HUES6 (cell line): ENCODE data around the gene NCS1.

Experiments
- H3K27ac ChIP-seq: 2 replicates; pipeline ENCODE4 v1.7.0; 2013; ENCODE audit warnings: low read depth, mild to moderate bottlenecking, low read length, inconsistent platforms
- H3K27me3 ChIP-seq: 2 replicates; pipeline ENCODE4 v1.6.1; 2013; ENCODE audit warnings: low read length; ENCODE audit not compliant: control insufficient read depth, insufficient read depth
- H3K36me3 ChIP-seq: 2 replicates; pipeline ENCODE4 v1.6.1; 2013; ENCODE audit warnings: low read length; ENCODE audit not compliant: control insufficient read depth, insufficient read depth
- H3K4me1 ChIP-seq: 2 replicates; pipeline ENCODE4 v1.6.1; 2013; ENCODE audit warnings: low read length; ENCODE audit not compliant: control insufficient read depth, insufficient read depth
- H3K4me3 ChIP-seq: 2 replicates; pipeline ENCODE4 v1.5.1; 2013; ENCODE audit warnings: low read depth, low read length
- H3K9ac ChIP-seq: one replicate; pipeline ENCODE4 v1.6.1; 2013; ENCODE audit warnings: mild to moderate bottlenecking, low read length
- H3K9me3 ChIP-seq: 2 replicates; pipeline ENCODE4 v1.6.1; 2013; ENCODE audit warnings: low read depth, low read length; ENCODE audit not compliant: control insufficient read depth, insufficient read depth

NCS1 gene

GRCh38 chr9:130147910-130148309 is 24.3 kb upstream of the NCS1 start:
- no peaks in the 10 kb centered on the region for H3K9me3 ChIP-seq
- H3K27ac ChIP-seq: no peak overlapping the region
- no peak overlapping the region for H3K9ac ChIP-seq
- H3K27me3 ChIP-seq: no peaks in the 10 kb centered on the region
- H3K36me3 ChIP-seq: no peaks in the 10 kb centered on the region
- H3K4me1 ChIP-seq: peaks cover 14% of the 10 kb centered on the region
- H3K4me3 ChIP-seq: no peak overlapping the region

- H3K27ac ChIP-seq: no peak overlapping the region
- no peaks in the 10 kb centered on the region for H3K36me3 ChIP-seq
- no peak overlapping the region for H3K4me3 ChIP-seq
- no peaks in the 10 kb centered on the region for H3K9me3 ChIP-seq
- no peaks in the 10 kb centered on the region for H3K27me3 ChIP-seq
- peaks cover 11% of the 10 kb centered on the region for H3K4me1 ChIP-seq
- no peak overlapping the region for H3K9ac ChIP-seq
These were observed 23.2 kb upstream of the NCS1 start for GRCh38 chr9:130149031-130149430.

- no peak overlapping the region for H3K27ac ChIP-seq
- H3K9ac ChIP-seq: no peak overlapping the region
- H3K4me1 ChIP-seq: peaks cover 18% of the 10 kb centered on the region
- no peak overlapping the region for H3K4me3 ChIP-seq
- H3K36me3 ChIP-seq: no peaks in the 10 kb centered on the region
- no peaks in the 10 kb centered on the region for H3K27me3 ChIP-seq
- no peaks in the 10 kb centered on the region for H3K9me3 ChIP-seq
These were observed 22.4 kb upstream of the NCS1 start for GRCh38 chr9:130149654-130150286.

GRCh38 chr9:130150779-130151382 is 21.3 kb upstream of the NCS1 start:
- no peaks in the 10 kb centered on the region for H3K9me3 ChIP-seq
- peaks cover 18% of the 10 kb centered on the region for H3K4me1 ChIP-seq
- no peaks in the 10 kb centered on the region for H3K27me3 ChIP-seq
- no peak overlapping the region for H3K4me3 ChIP-seq
- no peaks in the 10 kb centered on the region for H3K36me3 ChIP-seq
- no peak overlapping the region for H3K27ac ChIP-seq
- H3K9ac ChIP-seq: no peak overlapping the region

- no peaks in the 10 kb centered on the region for H3K9me3 ChIP-seq
- no peak overlapping the region for H3K9ac ChIP-seq
- peaks cover 18% of the 10 kb centered on the region for H3K4me1 ChIP-seq
- H3K27ac ChIP-seq: no peak overlapping the region
- H3K36me3 ChIP-seq: no peaks in the 10 kb centered on the region
- H3K4me3 ChIP-seq: no peak overlapping the region
- no peaks in the 10 kb centered on the region for H3K27me3 ChIP-seq
These were observed 17.4 kb upstream of the NCS1 start for GRCh38 chr9:130154816-130155215.

GRCh38 chr9:130155647-130156046 is 16.6 kb upstream of the NCS1 start:
- H3K36me3 ChIP-seq: no peaks in the 10 kb centered on the region
- no peak overlapping the region for H3K27ac ChIP-seq
- H3K4me3 ChIP-seq: no peak overlapping the region
- H3K4me1 ChIP-seq: peaks cover 16% of the 10 kb centered on the region
- H3K9ac ChIP-seq: no peak overlapping the region
- H3K27me3 ChIP-seq: no peaks in the 10 kb centered on the region
- no peaks in the 10 kb centered on the region for H3K9me3 ChIP-seq

- peaks cover 12% of the 10 kb centered on the region for H3K4me1 ChIP-seq
- no peaks in the 10 kb centered on the region for H3K9me3 ChIP-seq
- no peaks in the 10 kb centered on the region for H3K36me3 ChIP-seq
- no peak overlapping the region for H3K27ac ChIP-seq
- H3K27me3 ChIP-seq: no peaks in the 10 kb centered on the region
- no peak overlapping the region for H3K4me3 ChIP-seq
- no peak overlapping the region for H3K9ac ChIP-seq
These were observed 15.5 kb upstream of the NCS1 start for GRCh38 chr9:130156672-130157071.

GRCh38 chr9:130157079-130157478 is 15.1 kb upstream of the NCS1 start:
- H3K27me3 ChIP-seq: no peaks in the 10 kb centered on the region
- no peaks in the 10 kb centered on the region for H3K9me3 ChIP-seq
- H3K36me3 ChIP-seq: no peaks in the 10 kb centered on the region
- no peak overlapping the region for H3K27ac ChIP-seq
- H3K4me1 ChIP-seq: peaks cover 12% of the 10 kb centered on the region
- H3K9ac ChIP-seq: no peak overlapping the region
- H3K4me3 ChIP-seq: no peak overlapping the region

- H3K36me3 ChIP-seq: no peaks in the 10 kb centered on the region
- H3K27me3 ChIP-seq: no peaks in the 10 kb centered on the region
- no peaks in the 10 kb centered on the region for H3K9me3 ChIP-seq
- no peak overlapping the region for H3K4me3 ChIP-seq
- peaks cover 12% of the 10 kb centered on the region for H3K4me1 ChIP-seq
- no peak overlapping the region for H3K9ac ChIP-seq
- no peak overlapping the region for H3K27ac ChIP-seq
These were observed 14.2 kb upstream of the NCS1 start for GRCh38 chr9:130158001-130158400.

- H3K9me3 ChIP-seq: no peaks in the 10 kb centered on the region
- no peaks in the 10 kb centered on the region for H3K36me3 ChIP-seq
- H3K9ac ChIP-seq: no peak overlapping the region
- H3K4me1 ChIP-seq: 0 out of 2 replicates have a peak, but pooled peaks cover 6% of the 10 kb centered on the region
- no peak overlapping the region for H3K27ac ChIP-seq
- no peaks in the 10 kb centered on the region for H3K27me3 ChIP-seq
- no peak overlapping the region for H3K4me3 ChIP-seq
These were observed 13.1 kb upstream of the NCS1 start for GRCh38 chr9:130159057-130159456.

GRCh38 chr9:130159915-130160670 is 12.1 kb upstream of the NCS1 start:
- no peaks in the 10 kb centered on the region for H3K4me1 ChIP-seq
- no peaks in the 10 kb centered on the region for H3K9me3 ChIP-seq

More at GRCh38 chr9:130159915-130160670, 12.1 kb upstream of the NCS1 start:
- Histone ChIP-seq H3K27me3 (no peaks in the 10 kb centered on the region), H3K27ac (no peak overlapping the region), H3K4me3 (no peak overlapping the region), H3K36me3 (no peaks in the 10 kb centered on the region), H3K9ac (no peak overlapping the region)
